AG20443 (cell line): ENCODE data around the gene BABAM1.
A peak's percentile ranks its signal among the peaks of the same experiment; 100 is the strongest.
"Not testable (repeated sequence)": the region's sequence is repeated elsewhere in the genome, so short reads cannot be mapped to it uniquely, and the experiment has no call there.

Experiments used
- DNase-seq: peaks from one replicate; pipeline ENCODE4 v3.0.0; 2012; ENCODE audit warnings: low spot score, mixed read lengths

Gene BABAM1

GRCh38 chr19:17243830-17244617, 23.2 kb upstream of the BABAM1 start:
- DNase-seq: peak; percentile 62

DNA sequence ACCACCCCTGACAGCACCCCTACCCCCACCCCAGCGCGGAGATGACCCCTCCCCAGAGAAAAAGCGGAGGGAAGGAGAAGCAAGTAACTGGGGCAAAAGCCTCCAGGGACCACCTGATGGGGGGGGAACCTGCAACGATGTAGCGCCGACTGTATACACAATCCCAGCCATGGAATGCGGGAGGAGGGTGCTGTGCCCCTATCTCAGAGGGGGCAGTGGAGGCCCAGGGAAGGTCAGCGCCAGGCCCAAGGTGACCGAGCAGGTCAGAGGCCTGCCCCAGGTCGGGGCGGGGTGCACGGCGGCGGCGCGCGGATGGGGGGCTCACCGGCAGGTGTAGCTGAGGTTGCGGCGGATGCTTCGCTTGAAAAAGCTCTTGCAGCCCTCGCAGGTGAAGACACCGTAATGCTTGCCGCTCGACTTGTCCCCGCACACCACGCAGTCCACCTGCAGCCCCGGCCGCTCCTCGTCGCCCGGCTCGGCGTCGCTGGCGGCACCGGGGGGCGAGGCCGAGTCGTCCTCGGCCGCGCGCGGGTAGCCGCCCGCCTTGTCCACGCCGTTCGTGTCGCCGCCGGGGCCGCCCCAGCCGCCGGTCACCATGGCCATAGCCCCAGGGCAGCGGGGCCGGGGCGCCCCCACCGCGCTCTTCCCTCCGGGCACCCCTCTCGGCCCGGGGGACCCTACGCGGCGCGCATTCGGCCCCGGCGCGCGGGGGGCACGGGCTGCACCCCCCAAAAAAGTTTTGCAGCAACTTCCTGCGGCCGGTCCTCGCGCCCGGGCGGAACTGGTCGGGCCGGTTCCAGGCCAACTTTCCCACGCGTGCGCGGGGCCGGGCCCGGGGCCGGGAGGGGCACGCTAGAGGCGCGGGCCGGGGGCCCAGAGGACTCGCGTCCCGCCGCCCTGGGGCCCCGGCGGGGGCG, 22.4 kb upstream of the BABAM1 start:
- peak; percentile 56 for DNase-seq

DNA sequence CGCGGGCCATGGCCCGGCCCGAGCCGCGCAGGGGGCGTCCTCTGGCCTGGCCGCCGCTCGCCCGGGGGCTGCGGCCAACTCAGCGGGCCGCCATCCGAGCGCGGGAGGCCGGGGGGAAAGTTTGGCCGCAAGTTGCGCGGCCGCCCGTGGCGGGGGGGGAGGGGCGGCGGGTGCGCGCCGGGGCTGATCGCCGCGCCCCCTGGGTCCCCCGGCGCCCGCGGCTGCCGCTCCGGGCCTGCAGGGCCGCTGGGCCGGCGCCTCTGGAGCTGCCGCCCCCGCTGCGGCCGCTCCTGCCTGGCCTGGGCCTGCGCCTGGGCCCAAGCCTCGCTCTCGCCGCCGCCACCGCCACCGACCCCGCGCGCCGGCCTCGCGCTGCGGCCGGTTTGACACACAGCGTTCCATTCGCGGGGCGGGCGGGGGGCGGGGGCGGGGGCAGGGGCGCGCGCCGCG, 21.7 kb upstream of the BABAM1 start, which contains the start of gene NR2F6:
TSS of gene NR2F6 (minus strand) at position 385 of the 450 bp plus-strand sequence. CDS start 699 bp downstream, outside the sequence.
- no peak for DNase-seq

GRCh38 chr19:17246681-17247425, 20.4 kb upstream of the BABAM1 start:
- peak; percentile 56 for DNase-seq

DNA sequence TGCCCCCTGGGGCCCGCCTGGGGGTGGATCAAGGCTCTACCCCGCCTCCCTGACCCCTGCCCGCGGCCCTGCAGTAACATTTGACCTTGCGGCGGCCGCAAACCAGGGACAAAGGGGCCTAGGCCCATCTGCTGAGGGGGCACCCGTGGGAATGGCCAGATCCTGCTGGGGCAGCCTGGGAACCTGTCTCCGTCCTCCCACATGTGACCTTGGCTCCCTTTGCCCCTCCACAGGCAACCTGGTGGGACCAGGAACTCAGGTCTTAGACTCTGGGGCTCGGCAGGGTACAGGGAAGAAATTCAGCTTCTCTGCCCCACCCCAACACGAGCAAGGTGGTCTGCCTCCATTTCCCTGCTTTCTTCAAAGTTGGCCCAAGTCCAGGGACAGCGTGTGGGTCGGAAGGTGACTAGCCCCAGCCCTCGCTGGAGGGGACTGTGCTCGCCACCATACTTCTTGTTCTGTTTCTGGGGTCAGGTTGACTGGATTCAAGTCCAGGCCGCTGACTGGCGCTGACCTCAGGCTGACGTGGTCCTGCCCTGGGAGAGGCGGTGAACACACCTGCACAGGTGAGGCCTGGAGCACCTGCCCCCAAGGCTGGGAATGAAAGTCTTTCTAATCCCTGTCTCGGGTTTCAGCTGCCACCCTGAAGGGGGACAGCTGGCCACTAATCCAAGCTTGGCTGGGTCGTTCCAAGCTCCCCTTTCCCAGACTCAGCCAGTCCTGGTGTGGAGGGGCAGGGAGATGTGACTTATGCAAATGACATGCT, 19.0 kb upstream of the BABAM1 start:
- no peak for DNase-seq

GRCh38 chr19:17249887-17250548, 17.2 kb upstream of the BABAM1 start:
- DNase-seq: no peak

- no peak for DNase-seq
Observed at GRCh38 chr19:17254636-17255035, 12.6 kb upstream of the BABAM1 start.

GRCh38 chr19:17255150-17255621, 12.1 kb upstream of the BABAM1 start:
- no peak for DNase-seq

DNA sequence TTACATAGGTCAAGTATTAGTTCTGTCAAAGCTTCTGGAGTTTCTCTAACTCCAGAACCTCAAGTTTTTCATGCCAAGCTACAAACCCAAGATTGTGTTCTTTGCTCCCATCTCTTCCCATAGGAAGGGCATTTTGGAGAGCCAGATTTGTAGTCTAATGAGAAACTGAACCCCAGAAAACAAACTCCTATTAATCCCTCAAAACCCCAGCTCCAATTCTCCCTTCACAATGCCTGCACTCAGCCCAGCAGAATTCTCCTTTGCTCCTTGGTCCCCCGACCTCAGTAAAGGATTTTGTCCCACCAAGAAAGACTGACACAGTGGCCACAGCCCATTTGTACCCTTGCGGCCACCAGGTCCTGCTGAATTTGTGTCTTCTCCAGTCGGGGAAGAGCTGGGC, 11.1 kb upstream of the BABAM1 start:
- no peak for DNase-seq

GRCh38 chr19:17259118-17259780, 8.0 kb upstream of the BABAM1 start:
- DNase-seq: no peak

- DNase-seq: no peak
Observed at GRCh38 chr19:17259934-17260333, 7.3 kb upstream of the BABAM1 start.

- peak; percentile 87 for DNase-seq
Observed at GRCh38 chr19:17260842-17261325, 6.4 kb upstream of the BABAM1 start.

DNA sequence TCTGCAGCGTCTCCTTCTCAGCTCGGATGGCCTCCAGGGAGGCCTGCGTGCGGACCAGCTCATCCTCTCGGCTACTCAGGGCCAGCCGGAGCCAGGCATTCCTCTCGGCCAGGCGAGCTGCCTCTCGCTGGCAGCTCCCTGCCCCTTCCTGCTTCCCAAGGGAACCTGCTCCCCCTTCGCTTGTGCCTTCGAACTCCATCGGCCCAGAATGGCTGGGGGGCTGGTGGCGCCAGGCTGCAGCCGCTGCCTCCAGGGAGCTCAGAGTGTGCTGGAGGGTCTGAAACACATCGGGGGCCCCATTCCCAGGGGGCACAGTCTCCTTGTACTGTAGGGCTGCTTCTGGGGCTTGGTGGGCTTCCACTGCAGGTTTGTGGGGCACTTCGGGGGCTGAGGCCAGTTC, 4.7 kb upstream of the BABAM1 start:
- DNase-seq: no peak

GRCh38 chr19:17263712-17264640, 3.3 kb upstream of the BABAM1 start:
- no peak for DNase-seq

- no peak for DNase-seq
Observed at GRCh38 chr19:17264641-17264979, 2.6 kb upstream of the BABAM1 start, which contains the start of gene USHBP1. Gene USHBP1 (minus strand): TSS chr19:17264745. CDS start chr19:17264299, 446 bp downstream.

- no peak for DNase-seq
Observed at GRCh38 chr19:17266026-17266425, 1.2 kb upstream of the BABAM1 start.

GRCh38 chr19:17266589-17266974, 661 bp upstream of the BABAM1 start:
- no peak for DNase-seq

DNA sequence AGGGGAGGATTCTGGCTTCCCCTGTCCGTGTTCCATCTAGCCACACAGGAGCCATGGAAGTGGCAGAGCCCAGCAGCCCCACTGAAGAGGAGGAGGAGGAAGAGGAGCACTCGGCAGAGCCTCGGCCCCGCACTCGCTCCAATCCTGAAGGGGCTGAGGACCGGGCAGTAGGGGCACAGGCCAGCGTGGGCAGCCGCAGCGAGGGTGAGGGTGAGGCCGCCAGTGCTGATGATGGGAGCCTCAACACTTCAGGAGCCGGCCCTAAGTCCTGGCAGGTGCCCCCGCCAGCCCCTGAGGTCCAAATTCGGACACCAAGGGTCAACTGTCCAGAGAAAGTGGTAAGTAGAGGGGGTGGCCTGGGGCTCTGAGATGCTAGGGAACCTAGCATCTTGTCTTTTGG, 1.5 kb downstream of the BABAM1 start:
- no peak for DNase-seq

DNA sequence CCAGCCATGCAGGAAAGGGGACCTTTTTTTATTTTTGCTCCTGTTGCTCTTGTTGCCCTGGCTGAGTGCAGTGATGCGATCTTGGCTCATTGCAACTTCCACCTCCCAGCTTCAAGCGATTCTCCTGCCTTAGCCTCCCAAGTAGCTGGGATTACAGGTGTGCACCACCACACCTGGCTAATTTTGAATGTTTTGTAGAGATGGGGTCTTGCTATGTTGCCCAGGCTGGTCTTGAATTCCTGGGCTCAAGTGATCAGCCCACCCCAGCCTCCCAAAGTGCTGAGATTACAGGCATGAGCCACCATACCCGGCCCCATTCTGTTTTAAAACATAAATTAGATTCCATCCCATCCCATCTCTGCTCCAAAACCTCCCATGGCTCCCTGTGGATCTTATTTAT, 7.6 kb downstream of the BABAM1 start:
- DNase-seq: not testable (repeated sequence)
